HG03175 (cell line): ENCODE measurements around the gene KIF11.

Experiments used
- ATAC-seq: cut with Tn5 transposase; IDR thresholded peaks from one replicate; pipeline ENCODE4 v1.9.1; 2021; ENCODE audit warnings: mild to moderate bottlenecking, moderate library complexity; ENCODE audit not compliant: unreplicated experiment

KIF11 gene

DNA sequence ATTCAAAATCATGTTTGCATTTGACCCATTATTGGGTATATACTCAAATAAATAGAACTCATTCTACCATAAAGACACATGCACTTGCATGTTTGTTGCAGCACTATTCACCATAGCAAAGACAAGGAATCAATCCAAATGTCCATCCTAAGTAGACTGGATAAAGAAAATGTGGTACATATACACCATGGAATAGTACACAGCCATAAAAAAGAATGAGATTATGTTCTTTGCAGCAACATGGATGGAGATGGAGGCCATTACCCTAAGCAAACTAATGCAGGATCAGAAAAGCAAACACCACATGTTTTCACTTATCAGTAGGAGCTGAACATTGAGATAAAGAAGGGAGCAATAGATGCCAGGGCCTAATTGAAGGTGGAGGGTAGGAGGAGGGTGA is 84.8 kb downstream of the KIF11 start:
- no peak for ATAC-seq

DNA sequence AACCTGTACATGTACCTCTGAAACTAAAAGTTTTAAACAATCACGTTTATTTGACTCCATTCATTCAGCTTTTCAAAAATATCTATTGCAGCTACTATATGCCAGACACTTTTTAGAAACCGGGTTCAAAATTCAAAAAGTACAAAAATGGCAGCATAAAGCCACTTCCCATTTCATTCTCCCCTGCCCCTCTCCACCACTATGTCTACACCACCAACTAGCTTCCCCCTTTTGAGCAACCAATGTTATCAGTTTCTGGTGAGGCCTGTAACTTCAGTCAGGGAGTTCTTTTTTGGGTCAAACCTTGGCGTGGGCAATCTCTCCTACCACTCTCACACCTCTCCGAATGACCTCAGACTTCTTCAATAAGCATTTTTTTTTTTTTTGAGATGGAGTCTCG is 85.3 kb downstream of the KIF11 start:
- ATAC-seq, result no peak

DNA sequence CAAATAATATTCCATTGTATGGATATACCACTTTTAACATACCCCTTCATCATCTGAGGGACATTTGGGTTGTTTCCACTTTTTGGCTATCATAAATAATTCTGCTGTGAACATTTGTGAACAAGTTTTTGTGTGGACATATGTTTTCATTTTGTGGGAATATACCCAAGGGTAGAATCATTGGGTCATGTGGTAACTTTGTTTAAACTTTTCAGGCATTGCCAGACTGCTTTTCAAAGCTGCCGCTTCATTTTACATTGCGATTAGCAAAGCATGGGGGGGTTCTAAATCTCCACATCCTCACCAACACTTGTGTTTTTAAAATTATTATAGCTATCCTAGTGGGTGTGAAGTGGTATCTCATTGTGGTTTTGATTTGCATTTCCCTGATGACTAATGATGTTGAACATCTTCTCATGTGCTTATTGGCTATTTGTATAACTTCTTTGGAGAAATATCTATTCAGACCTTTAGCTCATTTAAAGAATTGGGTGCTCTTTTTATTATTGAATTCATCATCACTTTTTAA is 88.4 kb downstream of the KIF11 start:
- ATAC-seq, result no peak

DNA sequence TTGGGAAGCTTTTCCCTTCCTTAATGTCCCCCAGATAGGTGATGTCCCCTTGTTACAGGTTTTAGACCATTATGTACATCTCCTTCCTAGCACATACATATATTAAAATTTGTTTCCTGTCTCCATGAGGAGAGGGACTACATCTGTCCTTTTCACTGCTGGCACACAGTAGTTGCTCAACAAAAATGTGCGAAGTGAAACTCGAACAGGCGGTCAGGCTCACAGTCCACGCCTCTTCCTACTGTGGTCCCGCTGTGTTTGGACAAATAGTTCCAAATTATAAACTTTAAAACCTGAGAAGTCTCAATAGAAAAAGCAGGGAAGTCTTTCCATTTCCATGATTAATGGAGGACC is 95.6 kb downstream of the KIF11 start:
- ATAC-seq, result no peak

DNA sequence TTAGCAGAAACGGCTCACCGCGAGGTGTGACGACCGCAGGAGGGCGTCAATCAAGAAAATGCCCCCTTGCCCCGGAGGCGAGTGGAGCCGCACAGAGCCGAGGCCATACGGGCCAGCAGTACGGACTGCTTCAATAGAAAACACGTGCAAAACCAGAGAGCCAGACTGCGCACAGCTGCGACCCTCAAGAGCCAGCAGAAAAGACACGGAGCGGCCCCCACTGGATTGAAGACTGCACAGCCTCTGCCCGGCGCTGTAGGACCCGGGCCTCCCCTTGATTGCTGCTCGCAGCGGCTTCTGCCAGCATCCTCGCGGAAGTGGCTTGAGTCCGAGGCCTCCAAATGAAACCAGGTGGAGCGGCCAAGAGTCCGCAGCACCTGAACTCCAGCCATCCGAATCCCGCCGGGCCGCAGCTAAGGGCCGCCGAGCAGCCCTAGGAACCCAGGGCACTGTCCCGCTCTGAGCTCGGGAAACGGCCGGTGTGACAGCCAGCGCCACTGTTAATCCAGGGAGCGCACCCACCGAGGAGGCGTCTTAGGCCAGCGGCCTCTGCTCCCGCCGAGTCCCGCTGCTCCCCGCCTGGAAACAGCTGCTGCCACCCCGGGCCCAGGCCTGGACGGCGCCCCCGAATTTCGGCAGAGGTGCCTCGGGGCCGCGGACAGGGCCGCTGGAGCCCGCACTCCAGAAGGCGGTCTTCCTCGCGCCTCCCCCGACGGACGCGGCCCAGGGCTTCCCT is 96.2 kb downstream of the KIF11 start:
- ATAC-seq, result peak; percentile 24

DNA sequence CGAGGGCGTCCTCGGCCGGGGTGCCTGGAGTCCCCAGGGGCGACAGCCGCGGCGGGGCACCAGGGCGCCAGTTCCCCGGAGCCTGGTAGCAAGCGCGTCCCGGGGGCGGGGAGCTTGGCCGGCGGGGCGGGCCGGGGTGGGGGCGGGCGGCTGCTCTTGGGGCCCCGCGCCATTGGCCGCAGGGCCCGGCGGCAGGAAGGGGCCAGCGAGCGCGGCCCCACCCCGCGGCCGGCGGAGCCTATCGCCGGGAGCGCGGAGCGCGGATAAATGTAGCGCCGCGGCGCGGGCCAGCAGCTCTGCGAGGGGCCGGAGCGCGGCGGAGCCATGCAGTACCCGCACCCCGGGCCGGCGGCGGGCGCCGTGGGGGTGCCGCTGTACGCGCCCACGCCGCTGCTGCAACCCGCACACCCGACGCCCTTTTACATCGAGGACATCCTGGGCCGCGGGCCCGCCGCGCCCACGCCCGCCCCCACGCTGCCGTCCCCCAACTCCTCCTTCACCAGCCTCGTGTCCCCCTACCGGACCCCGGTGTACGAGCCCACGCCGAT is 96.8 kb downstream of the KIF11 start, which contains the start of gene HHEX:
Gene HHEX, plus strand, starts transcription at position 293 of the 548 bp plus-strand sequence. Its CDS starts 32 bp downstream, at position 325.
- ATAC-seq, result peak; percentile 56

DNA sequence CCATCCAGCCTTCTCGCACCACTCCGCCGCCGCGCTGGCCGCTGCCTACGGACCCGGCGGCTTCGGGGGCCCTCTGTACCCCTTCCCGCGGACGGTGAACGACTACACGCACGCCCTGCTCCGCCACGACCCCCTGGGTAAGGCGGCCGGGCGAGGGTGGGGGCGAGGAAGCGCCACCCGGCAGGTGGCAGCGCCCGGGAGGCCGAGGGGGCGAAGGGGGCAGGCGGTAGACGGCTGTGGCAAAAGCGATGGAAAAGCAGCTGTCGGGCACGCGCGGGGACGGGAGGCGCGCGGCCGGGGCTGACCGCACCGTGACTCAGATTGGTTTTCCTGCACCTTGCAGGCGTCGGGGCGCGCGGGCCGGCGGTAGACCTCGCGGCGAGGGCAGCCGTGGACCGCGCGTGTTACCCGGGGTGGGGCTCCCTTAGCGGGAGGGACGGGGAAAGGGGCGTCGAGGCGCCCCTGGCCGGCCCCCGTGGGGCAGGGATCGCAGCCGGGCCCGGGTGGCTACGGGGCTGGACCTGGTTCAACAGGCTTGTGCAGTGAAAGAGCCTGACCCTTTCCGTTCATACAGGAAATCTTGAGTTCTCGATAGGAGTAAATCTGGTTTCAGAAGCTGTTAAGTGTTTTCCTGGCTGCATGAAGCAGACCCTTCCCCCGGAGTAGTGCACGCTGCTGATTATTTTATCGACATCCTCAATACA is 97.4 kb downstream of the KIF11 start:
- ATAC-seq, result peak; percentile 31

DNA sequence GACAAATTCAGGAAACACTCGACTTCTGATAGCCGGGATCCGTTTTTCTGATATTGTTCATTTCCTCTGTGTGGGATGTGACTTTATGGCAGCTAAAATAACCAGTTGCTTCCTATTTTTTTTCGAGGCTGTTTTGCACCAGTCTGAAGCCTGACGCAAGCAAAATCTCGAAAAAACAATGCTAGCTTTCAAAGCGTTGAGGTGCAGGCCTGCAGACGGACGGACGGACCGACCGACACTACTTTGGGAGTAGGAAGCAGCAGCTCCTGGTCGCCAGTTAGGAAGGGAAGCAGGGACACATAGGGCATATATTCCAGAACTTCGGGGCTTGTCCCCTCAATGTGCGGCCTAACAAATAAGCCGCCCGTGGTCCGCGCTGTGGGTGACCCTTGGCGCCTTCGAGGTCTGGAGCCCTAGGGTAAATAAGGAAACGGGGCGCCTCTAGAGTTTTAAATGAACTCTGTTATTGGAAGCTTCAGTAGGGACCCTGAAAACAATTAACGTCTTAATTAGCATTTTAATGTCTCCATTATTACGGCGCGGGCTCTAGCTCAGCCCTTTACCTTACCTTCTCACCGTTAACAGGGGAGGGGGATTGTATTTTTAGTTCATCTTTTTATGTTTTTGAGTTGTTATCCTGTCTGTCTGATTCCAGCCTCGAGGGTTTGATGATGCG is 98.1 kb downstream of the KIF11 start:
- ATAC-seq, result no peak

DNA sequence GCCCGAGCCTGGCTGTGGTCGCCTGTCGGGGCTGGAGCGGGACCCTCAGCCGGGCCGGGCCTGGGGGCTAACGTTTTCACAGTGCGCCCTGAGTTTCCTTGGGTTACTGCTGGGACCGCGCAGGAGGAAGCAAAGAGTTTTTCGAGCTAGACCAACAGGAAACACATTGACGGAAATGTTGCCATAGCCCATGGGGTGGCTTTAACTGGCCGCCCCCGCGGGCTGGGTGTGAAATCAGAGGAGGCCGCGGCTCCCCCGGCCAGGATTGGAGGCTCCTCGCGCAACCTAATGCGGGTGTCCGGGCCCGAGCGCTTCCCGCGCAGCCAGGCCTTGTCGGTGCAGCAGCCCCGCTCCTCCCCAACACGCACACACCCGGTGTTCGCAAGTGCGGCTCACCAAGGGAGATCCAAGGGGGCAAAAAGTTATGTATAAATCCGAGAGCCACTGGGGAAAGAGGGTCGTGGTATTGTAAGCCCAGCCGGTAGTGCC is 98.7 kb downstream of the KIF11 start:
- no peak for ATAC-seq

DNA sequence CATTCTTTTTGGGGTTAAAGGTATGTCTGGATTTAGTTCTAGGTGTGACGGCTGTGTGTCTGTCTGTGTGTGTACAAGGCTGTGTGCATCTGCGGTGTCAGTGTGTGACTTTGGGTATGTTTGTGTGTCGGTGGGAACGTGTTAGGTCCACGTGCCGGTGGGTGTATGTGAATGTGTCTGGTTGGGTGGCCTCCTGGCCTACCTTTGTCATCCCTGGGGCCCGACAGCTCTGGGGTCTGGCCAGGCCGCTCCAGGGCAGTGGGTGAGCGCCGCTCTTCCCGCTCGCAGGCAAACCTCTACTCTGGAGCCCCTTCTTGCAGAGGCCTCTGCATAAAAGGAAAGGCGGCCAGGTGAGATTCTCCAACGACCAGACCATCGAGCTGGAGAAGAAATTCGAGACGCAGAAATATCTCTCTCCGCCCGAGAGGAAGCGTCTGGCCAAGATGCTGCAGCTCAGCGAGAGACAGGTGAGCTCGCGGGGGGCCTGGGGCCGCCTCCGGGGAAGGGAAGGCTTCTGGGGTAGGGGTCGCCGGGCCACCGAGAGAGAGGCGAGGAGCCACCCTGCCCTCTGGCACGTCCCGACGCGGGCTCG is 99.2 kb downstream of the KIF11 start:
- no peak for ATAC-seq

DNA sequence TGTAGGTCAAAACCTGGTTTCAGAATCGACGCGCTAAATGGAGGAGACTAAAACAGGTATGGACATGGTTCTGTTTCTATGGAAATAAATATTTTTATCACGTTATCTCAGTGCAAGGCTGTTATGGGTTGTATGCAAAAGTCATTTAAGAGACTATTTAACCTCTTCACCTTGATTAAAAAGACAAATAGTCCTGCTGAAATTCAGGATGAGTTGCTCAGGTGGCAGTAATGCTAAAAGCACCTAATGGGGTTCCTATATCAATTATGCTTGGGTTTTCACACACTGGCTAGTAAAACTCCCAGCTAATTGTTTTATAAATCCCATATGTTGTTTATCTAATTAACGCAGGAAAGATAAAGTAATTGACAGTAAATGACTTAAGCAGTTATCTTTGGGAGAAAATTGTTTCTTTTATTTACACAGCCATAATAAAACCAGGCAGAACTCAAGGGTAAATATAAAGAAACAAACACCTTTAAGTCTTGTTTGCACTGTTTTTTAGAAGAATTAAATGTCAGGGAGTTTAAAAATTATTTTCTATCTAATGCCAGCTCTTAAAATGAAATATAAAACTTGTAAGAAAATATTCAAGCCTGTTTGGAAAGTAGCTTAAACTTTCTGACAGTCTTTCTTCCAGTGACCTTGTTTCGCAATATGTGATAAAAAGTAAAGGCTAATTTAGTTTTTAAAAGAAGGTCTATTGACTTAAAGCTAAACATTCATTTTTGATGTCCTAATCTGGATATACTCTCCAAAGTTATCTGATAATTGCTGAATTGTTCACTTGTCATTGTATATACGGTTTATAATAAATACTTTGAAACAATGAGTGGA is 100.0 kb downstream of the KIF11 start:
- ATAC-seq, result no peak

DNA sequence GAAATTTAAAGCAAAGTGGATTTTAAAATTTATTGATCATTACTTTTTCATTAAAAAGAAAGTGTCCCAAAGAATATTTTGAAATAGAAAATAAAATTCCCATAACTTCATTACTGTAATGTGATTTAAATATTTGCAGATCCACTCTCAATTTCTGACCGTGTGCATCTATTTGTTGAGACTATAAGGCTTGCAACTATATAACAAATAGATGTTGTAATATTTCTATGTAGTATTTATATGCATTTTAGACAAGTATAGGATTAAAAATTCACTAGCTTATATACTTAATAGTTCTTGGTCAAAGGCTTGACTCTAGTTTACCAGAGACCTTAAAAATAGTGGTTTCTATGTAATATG is 100.6 kb downstream of the KIF11 start:
- ATAC-seq, result no peak

DNA sequence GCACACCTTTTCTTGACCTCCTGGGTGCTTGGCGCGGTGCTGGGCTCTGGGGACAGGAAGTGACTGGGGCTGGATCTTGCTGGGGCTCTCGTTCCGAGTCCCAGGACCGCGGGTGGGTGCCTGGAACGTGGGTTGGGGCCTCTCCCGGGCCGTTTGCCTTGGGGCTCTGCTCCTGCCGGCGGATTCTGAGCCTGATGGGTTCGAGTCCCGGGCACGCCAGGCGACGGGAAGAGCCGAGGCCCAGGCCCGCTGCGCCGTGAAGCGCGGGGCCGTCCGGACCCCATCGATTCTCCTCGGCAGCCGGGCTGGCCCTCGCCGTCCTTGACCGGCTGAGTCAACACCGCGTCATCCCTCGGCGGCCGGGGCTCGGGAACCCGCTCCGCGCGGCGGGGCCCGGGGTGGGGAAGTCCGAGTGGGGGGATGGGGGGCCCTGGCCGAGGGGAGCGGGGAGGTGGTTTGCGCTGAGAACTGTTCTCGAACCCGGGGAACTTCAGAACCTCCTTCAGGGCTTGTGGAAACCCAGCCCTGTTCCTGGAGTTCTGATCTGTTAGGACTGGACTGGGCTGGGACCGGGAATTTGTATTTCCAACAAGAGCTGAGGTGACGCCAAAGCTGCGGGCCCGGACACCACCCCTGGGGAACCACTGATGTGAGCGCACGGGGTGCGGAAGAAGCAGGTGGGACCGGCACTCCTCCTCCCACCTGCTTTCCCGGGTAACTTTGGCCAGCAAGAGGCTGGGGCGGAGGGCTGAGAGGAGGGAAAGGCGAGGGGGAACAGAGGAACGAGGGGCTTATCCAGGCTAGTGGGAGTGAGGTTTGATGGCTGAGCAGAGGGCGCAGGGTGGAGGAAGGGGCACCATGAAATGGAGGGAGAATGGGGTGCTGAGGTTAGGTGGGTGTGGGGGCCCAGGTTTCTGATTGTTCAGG is 103.0 kb downstream of the KIF11 start:
- no peak for ATAC-seq

DNA sequence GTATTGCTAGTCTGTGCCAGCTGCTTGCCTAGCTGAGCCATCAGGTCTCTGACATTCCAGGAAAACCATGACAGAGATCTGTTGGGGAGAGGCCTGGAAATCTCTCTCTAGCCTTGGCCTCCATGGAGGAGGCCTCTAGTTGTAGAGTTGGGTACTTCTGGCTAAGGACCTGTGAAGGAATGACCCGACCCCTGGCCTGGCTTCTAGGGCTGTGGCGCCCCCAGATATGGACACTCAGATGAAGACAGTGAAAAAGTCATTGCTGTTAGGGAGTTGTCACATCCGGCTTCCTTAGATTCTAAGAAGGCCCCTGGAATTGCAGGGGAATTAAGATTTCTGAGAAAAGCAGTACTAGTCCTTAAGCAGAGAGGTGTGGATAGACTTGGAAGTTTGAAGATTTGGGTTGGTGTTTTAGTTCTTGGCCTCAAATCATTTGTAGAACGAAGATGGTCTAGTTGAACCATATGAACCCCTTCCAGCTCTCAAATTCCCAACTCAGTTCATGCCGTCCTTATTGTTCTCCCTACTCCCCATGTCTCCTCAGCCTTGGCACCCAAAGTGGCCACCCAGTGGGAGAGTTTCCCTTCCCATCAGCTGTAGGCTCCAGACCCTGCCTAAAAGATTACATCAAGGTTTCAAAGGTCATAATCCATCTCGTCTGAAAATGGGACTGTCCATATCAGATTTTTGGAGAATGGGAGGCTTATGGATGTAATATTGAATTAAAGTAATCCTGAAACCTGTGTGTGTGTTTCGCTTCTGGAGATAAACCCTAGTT is 103.9 kb downstream of the KIF11 start:
- ATAC-seq, result no peak

DNA sequence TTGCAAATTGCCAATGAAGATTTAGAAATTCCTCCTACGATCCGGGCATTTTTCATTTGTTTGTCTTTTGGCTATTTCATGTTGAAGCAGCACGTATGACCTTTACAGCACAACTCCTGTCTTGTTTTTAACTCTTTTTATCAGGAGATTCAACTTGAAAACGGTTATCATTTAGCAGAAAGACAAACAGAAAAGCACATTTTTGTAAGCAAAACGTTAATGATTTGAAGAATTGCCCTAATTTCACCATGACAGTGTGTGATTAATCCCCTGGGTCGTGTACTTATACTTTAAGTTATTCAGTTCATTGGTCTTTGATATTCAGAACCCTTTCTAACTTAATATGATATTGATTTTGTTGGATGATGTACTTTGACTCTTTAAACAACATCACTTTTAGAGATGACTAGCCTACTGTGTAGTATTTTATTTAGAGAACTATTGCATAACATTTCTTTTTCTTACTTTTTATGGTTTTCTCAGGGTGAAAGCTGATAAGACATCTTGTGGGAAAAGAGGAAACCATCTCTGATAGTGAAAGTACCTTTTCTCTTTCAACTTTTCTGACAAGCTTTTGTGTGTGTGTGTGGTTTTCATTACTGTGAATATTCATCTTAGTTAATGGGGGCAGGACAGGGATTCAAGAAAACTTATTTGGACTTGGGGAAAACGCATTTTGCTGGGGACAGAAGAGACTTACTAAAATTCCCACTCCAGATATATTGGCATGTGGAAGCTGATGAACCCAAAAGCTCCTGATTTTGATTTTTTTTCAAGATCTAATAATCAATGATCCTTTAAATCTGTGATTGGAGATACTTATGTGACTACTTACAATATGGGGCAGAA is 105.0 kb downstream of the KIF11 start:
- ATAC-seq, result no peak

DNA sequence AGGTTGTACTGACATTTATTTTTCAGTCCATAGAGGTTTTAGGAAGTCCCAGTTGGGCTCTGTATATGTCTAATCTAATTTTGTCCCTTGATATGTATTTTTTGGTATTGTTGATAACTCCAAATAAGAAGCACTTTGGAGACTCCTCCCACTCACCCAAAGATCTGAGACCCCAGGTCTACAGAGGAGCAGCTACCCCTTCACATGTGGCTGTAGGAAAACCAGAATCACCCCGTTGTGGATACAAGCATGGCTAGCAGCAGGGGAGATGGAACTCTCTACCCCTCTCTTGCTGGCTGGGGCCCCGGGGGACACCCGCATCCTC is 106.2 kb downstream of the KIF11 start:
- ATAC-seq, result no peak
